Endothelial cell of umbilical vein (primary cell): ENCODE results near the gene PRCD. TPM values are rescaled to one million over a fixed set of nuclear protein-coding genes. Genes with fewer than 3 reads are reported as not detected.
"Not testable (repeated sequence)": the region's sequence is repeated elsewhere in the genome, so short reads cannot be mapped to it uniquely, and the experiment has no call there.

Source experiments
- BruUV-seq: library from RNA; stranded (reverse); fragments of 400-500 nt; replicated peaks from 2 replicates; lab custom pipeline; 2021; lab: Mats Ljungman, UMichigan
- CTCF ChIA-PET: fragments of 300-600, 350-600 bp; sonication (Branson Sonifier 250); formaldehyde crosslinking; loops from one replicate; lab custom pipeline; 2021; ENCODE audit warnings: antibody characterized with exemption, inconsistent platforms; lab: Charles Lee
- POLR2A ChIA-PET: fragments of 300-600, 350-600 bp; sonication (Branson Sonifier 250); formaldehyde crosslinking; loops from one replicate; lab custom pipeline; 2021; ENCODE audit warnings: antibody characterized with exemption, inconsistent platforms; lab: Charles Lee
- DNase-seq: peaks from one replicate; pipeline ENCODE4 v3.0.0-alpha.2; 2011; ENCODE audit warnings: low read depth, low spot score
- FAIRE-seq: peaks from 2 replicates; lab custom pipeline; 2011; peaks lifted over from hg19 to GRCh38; lab: Jason Lieb, UNC
- H2AFZ ChIP-seq: 2 replicates; pipeline ENCODE4 v1.6.0; 2012; ENCODE audit warnings: low read depth, low read length, control low read depth, inconsistent platforms
- H3K27ac ChIP-seq: 2 replicates; pipeline ENCODE4 v1.5.1; 2011; ENCODE audit warnings: low read depth, mild to moderate bottlenecking, control low read depth, low read length, moderate library complexity; ENCODE audit not compliant: insufficient read depth
- H3K27me3 ChIP-seq, 2 experiments: 2 replicates each; pipeline versions ENCODE4 v1.6.0 to v1.6.1; 2011; ENCODE audit warnings: low read length in 2 of 2, mixed read lengths in 1 of 2; ENCODE audit not compliant: control insufficient read depth in 2 of 2, insufficient read depth in 2 of 2
- H3K36me3 ChIP-seq, 2 experiments: 2 replicates in 1 of 2; 3 replicates in 1 of 2; pipeline ENCODE4 v1.5.1; 2011; ENCODE audit warnings: low read length in 2 of 2, mild to moderate bottlenecking in 1 of 2, moderate library complexity in 1 of 2; ENCODE audit not compliant: control insufficient read depth in 2 of 2, insufficient read depth in 2 of 2; ENCODE audit errors: extremely low read depth in 1 of 2
- H3K4me1 ChIP-seq: 3 replicates; pipeline ENCODE4 v1.5.1; 2011; ENCODE audit warnings: mild to moderate bottlenecking, low read length; ENCODE audit not compliant: control insufficient read depth, insufficient read depth; ENCODE audit errors: extremely low read depth
- H3K4me2 ChIP-seq: 2 replicates; pipeline ENCODE4 v1.6.1; 2011; ENCODE audit warnings: low read length, control low read depth, mixed read lengths; ENCODE audit not compliant: insufficient read depth
- H3K4me3 ChIP-seq, 3 experiments: fragments of 200-600 bp in 1 of 3; sonication (generic), shearing (Covaris generic) in 1 of 3; replicated peaks in 1 of 3; 2 replicates each; pipeline ENCODE4 v1.5.1; 2011 to 2016; ENCODE audit warnings: control low read depth in 3 of 3, low read length in 3 of 3, mild to moderate bottlenecking in 2 of 3, inconsistent platforms in 1 of 3, low read depth in 1 of 3, moderate library complexity in 1 of 3; ENCODE audit not compliant: insufficient read depth in 1 of 3
- H3K79me2 ChIP-seq: 2 replicates; pipeline ENCODE4 v1.6.0; 2012; ENCODE audit warnings: low read length, inconsistent platforms; ENCODE audit not compliant: control insufficient read depth, insufficient read depth
- H3K9ac ChIP-seq: replicated peaks from 2 replicates; pipeline ENCODE3; 2011; ENCODE audit warnings: low read length, control low read depth; ENCODE audit not compliant: insufficient read depth; ENCODE audit errors: extremely low read depth
- H3K9me1 ChIP-seq: replicated peaks from 3 replicates; pipeline ENCODE4 v1.6.0; 2011; ENCODE audit warnings: mild to moderate bottlenecking, low read length; ENCODE audit not compliant: control insufficient read depth, insufficient read depth; ENCODE audit errors: extremely low read depth
- H3K9me3 ChIP-seq: replicated peaks from 2 replicates; pipeline ENCODE4 v1.5.1; 2012; ENCODE audit warnings: low read length, inconsistent platforms; ENCODE audit not compliant: control insufficient read depth, insufficient read depth
- H4K20me1 ChIP-seq: replicated peaks from 2 replicates; pipeline ENCODE3; 2011; ENCODE audit warnings: mild to moderate bottlenecking, low read length; ENCODE audit not compliant: control insufficient read depth, insufficient read depth; ENCODE audit errors: extremely low read depth
- CTCF ChIP-seq, 2 donors: IDR thresholded peaks; 1 replicate in 1 of 2; 2 replicates in 1 of 2; pipeline ENCODE4 v1.5.1; 2011; ENCODE audit warnings: low read length in 2 of 2, mild to moderate bottlenecking in 2 of 2, moderate library complexity in 2 of 2, control low read depth in 1 of 2, inconsistent platforms in 1 of 2, low read depth in 1 of 2; ENCODE audit not compliant: insufficient read depth in 1 of 2; ENCODE audit errors: extremely low read depth in 1 of 2
- JUN ChIP-seq: IDR thresholded peaks from 2 replicates; pipeline ENCODE4 v1.6.1; 2011; ENCODE audit warnings: borderline replicate concordance, low read depth; ENCODE audit not compliant: insufficient read length, insufficient read depth
- POLR2A ChIP-seq: IDR thresholded peaks from 2 replicates; pipeline ENCODE4 v1.6.1; 2012; ENCODE audit warnings: low read depth, mild to moderate bottlenecking, control low read depth, low read length
- POLR2AphosphoS5 ChIP-seq: IDR thresholded peaks from 2 replicates; pipeline ENCODE4 v1.6.1; 2012; ENCODE audit warnings: low read depth, mild to moderate bottlenecking, control low read depth, low read length, moderate library complexity; ENCODE audit not compliant: insufficient read depth
- dilution Hi-C: fragments of 300-500 bp; cut with MboI; formaldehyde crosslinking; loops from one replicate; pipeline ENCODE4 v1.15.0; 2019; ENCODE audit warnings: low sequenced_read_pairs; ENCODE audit not compliant: extremely low pct_ligation_motif_present
- intact Hi-C: fragments of 100-400 bp; cut with micrococcal nuclease; formaldehyde crosslinking; loops from one replicate; pipeline ENCODE4 v1.10.0; 2022
- polyA plus RNA-seq, 4 experiments: library from polyadenylated mRNA; depleted of rRNA in 3 of 4; stranded (reverse) in 3 of 4; unstranded in 1 of 4; fragments of >200 nt; gene quantifications; 2 replicates each; pipeline versions ENCODE4 v1.2.1 to v1.2.3, GENCODE V29; 2011 to 2012; ENCODE audit warnings: missing spikeins in 1 of 4
- total RNA-seq: library from RNA; stranded (reverse); gene quantifications from 2 replicates; pipeline ENCODE4 v1.2.3, GENCODE V29; 2021

The PRCD gene
- total and polyA plus RNA-seq, 2 donors (not counting 3 experiments of a cell fraction or from before 2014, with no cell fraction given): not detected

GRCh38 chr17:76558198-76559095 lies 18.6 kb downstream of the PRCD start:
- Histone ChIP-seq H3K9ac (peak overlapping the region; percentile 88), H3K9me3 (no peaks in the 10 kb centered on the region), H3K9me1 (no peaks in the 10 kb centered on the region), H3K4me1 (peaks cover 47% of the 10 kb centered on the region), H3K27ac (peak overlapping the region; percentile 46), H4K20me1 (no peaks in the 10 kb centered on the region), H3K36me3 (no peaks in the 10 kb centered on the region), H3K4me3 (peak overlapping the region; percentile 4 to 94 (median 66)), H3K27me3 (no peaks in the 10 kb centered on the region), H3K4me2 (peak overlapping the region; percentile 97), H3K79me2 (peaks cover 45% of the 10 kb centered on the region), H2AFZ (no peak overlapping the region)
- ChIA-PET CTCF (interaction anchor here (0.7 to 8.8 kb wide), 18 partner anchors 9 to 176 kb away, joined by 3 to 121 read pairs (median 4); partner anchors contain the start of gene ST6GALNAC2), POLR2A (interaction anchor here (1.1 to 1.8 kb wide), 4 partner anchors 10 to 113 kb away, joined by 3 to 7 read pairs (median 4); no protein-coding TSS in a partner anchor)
- no TSS peak for BruUV-seq
- intact Hi-C loops: loop anchor here (1.0 to 5.0 kb wide), 3 partner anchors 66 to 154 kb away; partner anchors contain the start of gene MXRA7
- peak; percentile 48 for DNase-seq
- peak; percentile 74 for FAIRE-seq
- TF ChIP-seq POLR2AphosphoS5 (no peak), CTCF (IDR thresholded peaks at IDR 0.05; ENCODE audit: extremely low read depth in 1 of 2, insufficient read depth in 1 of 2, low read depth in 1 of 2, low read length in 2 of 2) (peak; percentile 34), POLR2A (no peak), JUN (no peak)
- dilution Hi-C loops: no loop called here

- H3K27ac ChIP-seq: not testable (repeated sequence)
These were observed 19.6 kb downstream of the PRCD start for GRCh38 chr17:76559460-76559859.

More at GRCh38 chr17:76559460-76559859, 19.6 kb downstream of the PRCD start:
- H2AFZ ChIP-seq, dilution Hi-C loops, H3K9me3 ChIP-seq, BruUV-seq, POLR2A ChIA-PET, DNase-seq, H4K20me1 ChIP-seq, H3K27me3 ChIP-seq, FAIRE-seq, H3K36me3 ChIP-seq, H3K9me1 ChIP-seq: not testable (repeated sequence)
- intact Hi-C loops: loop anchor here (5.0 kb wide), 1 partner anchor 153 kb away; the partner anchor contains the start of gene MXRA7
- H3K79me2 ChIP-seq: peaks cover 45% of the 10 kb centered on the region
- H3K4me3 ChIP-seq: peak overlapping the region in 1 of 3 experiments; percentile 66
- peak overlapping the region; percentile 97 for H3K4me2 ChIP-seq
- peaks cover 47% of the 10 kb centered on the region for H3K4me1 ChIP-seq
- peak overlapping the region; percentile 13 for H3K9ac ChIP-seq
- CTCF ChIA-PET: interaction anchor here (1.8 to 8.8 kb wide), 3 partner anchors 27 to 122 kb away, joined by 11 to 121 read pairs (median 27); partner anchors contain the start of gene ST6GALNAC2
